ENCODE results near the gene PXK.

The PXK gene

DNA sequence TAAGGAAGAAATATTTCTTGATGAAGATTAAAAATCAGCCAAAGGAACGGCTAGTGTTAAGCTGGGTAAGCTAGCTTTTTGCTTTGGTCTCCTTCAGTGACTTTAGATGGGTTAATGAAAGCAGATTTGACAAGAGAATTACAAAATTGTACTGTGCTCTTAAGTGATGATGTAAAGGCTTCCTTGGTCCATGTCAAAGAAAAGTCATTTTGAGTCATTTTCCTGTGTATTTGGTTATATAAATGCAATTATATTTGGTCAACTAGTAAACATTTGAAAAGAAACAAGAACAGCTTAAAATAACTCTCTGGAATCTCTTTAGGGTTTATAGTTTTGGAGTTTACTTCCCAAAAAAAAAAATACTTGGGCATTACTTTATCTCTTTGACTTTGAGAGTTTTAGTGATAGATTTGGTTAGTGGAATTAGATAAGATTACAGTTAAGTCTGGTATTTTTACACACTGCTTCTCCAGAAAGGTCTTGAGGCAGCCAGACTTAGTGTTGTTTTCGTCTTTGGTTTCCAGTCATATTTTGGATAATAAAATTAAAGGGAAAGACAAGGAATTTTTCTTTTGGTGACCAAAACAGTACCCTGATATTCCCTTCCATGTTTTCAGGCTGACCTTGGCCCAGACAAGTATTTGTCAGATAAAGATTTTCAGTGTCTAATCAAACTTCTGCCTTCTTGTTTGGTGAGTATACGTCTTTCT lies 58.6 kb downstream of the PXK start:
- H3K4me1 ChIP-seq (ENCODE audit: insufficient read depth, low read length), result peaks cover 43% of the 10 kb centered on the region
- no peak overlapping the region for H3K9ac ChIP-seq (ENCODE audit: low read depth, low read length)

DNA sequence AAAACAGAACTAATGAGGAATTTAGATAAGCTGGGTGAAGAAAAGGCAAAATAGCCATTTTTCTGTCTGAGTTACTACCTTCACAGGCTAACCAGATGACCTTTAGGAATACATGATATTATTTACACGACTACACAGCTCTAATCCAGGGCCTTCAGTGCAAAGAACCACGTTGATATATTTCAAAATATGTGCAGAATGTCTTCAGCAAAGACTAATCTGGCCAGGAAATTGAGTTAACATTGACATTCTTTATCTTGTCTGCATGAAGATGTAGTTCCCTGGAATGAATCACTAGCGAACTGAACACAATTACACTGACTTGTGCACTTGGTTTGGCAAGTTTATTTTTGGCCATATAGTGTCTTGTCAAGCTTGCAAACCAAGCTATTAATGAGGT lies 59.5 kb downstream of the PXK start:
- H3K4me1 ChIP-seq (ENCODE audit: insufficient read depth, low read length), result peaks cover 35% of the 10 kb centered on the region
- no peaks in the 10 kb centered on the region for H3K9me3 ChIP-seq (ENCODE audit: control insufficient read depth, insufficient read depth, low read length)
- H3K9ac ChIP-seq (ENCODE audit: low read depth, low read length), result no peak overlapping the region
- 0 out of 2 replicates have a peak, but pooled peaks cover 4% of the 10 kb centered on the region for H3K36me3 ChIP-seq (ENCODE audit: insufficient read depth, low read length)

More for the DNA sequence above, 58.6 kb downstream of the PXK start:
- Histone ChIP-seq H3K9me3 (ENCODE audit: control insufficient read depth, insufficient read depth, low read length) (no peaks in the 10 kb centered on the region), H3K36me3 (ENCODE audit: insufficient read depth, low read length) (no peaks in the 10 kb centered on the region)

DNA sequence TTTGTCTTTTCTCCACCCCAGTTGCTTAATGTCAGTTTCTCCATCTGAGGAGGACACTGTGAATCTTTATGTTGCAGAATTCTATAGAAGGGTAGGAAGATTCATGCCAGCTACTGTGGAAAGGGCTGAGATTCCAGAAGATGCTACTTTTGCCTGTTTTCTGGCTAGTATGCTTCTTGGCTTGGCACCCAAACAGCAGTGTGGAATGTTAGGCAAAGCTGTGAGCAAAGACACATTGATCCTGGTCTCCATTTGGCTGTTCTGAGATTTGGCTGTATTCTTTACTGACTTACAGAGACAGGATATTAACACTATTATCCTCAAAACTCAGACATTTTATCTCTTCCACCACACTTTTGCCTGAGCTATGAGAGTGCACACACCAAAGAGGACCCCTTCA lies 61.6 kb downstream of the PXK start:
- Histone ChIP-seq H3K4me1 (ENCODE audit: insufficient read depth, low read length) (peaks cover 15% of the 10 kb centered on the region; the same call in 1 of the 2 replicates), H3K36me3 (ENCODE audit: insufficient read depth, low read length) (peaks cover 4% of the 10 kb centered on the region; the same call in 1 of the 2 replicates), H3K9me3 (ENCODE audit: control insufficient read depth, insufficient read depth, low read length) (no peaks in the 10 kb centered on the region), H3K9ac (ENCODE audit: low read depth, low read length) (no peak overlapping the region)

DNA sequence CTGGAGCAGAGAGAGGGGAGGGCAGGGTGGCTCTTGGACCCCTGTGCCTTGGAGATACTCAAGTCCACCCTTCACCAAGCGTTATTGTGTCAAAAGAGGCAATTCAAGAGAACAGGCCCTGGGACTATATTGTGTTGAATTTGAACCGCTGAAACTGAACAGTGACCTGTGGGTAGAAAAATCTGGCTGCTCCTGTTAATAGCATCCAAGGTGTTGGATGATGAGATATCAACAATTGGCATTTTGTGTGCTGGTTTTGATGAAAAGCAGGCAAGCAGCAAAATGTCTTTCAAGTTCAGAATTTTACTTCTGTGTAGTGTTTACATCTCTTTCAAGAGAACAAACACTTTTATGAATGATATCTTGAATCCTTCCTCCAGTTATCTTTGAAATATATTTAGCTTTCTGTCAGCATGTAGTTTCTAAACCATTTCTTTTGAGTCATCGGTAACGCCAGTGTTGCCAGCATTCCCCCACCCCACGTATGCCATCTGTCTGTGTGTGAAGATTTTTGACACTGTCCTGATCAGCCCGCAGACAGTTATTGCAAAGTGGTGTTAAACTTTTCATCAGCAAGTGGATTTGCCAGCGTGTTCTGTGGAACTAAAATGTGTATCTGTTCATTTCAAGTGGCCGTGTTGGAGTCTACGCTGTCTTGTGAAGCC lies 66.1 kb downstream of the PXK start:
- Histone ChIP-seq H3K9me3 (ENCODE audit: control insufficient read depth, insufficient read depth, low read length) (no peaks in the 10 kb centered on the region), H3K36me3 (ENCODE audit: insufficient read depth, low read length) (peaks cover 4% of the 10 kb centered on the region; the same call in 1 of the 2 replicates), H3K9ac (ENCODE audit: low read depth, low read length) (no peak overlapping the region), H3K4me1 (ENCODE audit: insufficient read depth, low read length) (peaks cover 18% of the 10 kb centered on the region)

DNA sequence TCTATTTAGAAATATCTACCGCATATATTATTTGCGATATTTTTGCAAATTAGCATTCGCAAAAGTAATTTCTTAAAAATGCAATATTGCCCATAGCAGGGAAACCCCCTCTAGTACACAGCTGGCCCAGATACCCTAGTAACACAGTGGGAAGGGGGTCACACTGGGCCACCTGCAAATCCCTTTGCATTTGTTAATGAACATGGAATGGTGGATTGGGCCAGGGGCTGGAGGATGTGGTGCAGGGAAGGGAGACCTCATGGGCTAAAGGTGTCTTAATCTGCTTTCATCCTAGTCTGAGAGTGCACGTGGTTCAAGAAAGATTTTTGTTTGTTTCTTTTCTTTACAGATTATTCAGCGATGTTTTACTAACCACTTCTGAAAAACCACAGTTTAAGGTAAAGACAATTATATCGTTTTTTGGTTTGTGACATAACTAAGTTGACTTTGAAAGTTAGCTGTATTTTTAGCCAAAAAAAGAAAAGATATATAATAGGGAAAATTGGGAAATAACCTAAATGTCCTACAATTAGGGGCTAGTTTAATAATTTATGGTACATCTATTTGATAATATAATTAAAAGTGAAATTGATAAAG lies 70.9 kb downstream of the PXK start:
- Histone ChIP-seq H3K9ac (ENCODE audit: low read depth, low read length) (no peak overlapping the region), H3K9me3 (ENCODE audit: control insufficient read depth, insufficient read depth, low read length) (no peaks in the 10 kb centered on the region), H3K36me3 (ENCODE audit: insufficient read depth, low read length) (no peaks in the 10 kb centered on the region), H3K4me1 (ENCODE audit: insufficient read depth, low read length) (peaks cover 4% of the 10 kb centered on the region)

DNA sequence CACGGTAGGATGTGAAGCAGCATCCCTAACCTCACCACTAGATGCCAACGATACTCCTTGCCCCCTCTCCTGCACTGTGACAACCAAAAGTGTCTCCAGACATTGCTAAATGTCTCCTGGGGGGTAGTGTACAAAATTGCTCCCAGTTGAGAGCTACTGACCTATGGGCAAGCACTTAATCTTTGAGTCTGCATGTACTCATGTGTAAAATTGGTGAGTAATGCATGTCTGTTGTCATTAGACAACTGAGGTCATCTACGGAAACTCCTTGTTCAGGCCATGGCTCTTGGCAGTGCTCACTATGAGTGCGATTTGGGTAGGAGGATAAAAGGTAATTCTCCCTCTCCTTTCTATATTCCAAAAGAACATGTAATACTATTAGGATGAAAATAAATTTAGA lies 71.7 kb downstream of the PXK start:
- Histone ChIP-seq H3K9ac (ENCODE audit: low read depth, low read length) (no peak overlapping the region), H3K4me1 (ENCODE audit: insufficient read depth, low read length) (peaks cover 4% of the 10 kb centered on the region), H3K9me3 (ENCODE audit: control insufficient read depth, insufficient read depth, low read length) (no peaks in the 10 kb centered on the region), H3K36me3 (ENCODE audit: insufficient read depth, low read length) (no peaks in the 10 kb centered on the region)

DNA sequence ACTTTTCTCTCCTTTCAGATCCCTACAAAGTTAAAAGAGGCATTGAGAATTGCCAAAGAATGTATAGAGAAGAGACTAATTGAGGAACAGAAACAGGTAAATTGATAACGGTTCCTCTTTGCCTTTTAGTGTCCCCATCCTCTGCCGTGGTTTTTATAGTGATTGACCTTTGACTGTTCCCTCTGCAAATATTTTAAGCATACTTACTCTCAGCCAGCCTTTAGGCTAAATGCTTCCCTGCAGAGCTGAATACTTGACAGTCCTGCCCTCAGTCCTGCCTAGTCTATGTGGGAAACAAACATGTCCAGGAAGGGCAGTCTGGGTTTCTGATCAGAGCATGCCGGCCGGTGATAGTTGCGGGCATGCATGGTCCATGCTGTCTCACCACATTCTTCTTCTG lies 76.2 kb downstream of the PXK start:
- Histone ChIP-seq H3K9ac (ENCODE audit: low read depth, low read length) (no peak overlapping the region), H3K4me1 (ENCODE audit: insufficient read depth, low read length) (no peaks in the 10 kb centered on the region), H3K36me3 (ENCODE audit: insufficient read depth, low read length) (0 out of 2 replicates have a peak, but pooled peaks cover 3% of the 10 kb centered on the region), H3K9me3 (ENCODE audit: control insufficient read depth, insufficient read depth, low read length) (no peaks in the 10 kb centered on the region)

DNA sequence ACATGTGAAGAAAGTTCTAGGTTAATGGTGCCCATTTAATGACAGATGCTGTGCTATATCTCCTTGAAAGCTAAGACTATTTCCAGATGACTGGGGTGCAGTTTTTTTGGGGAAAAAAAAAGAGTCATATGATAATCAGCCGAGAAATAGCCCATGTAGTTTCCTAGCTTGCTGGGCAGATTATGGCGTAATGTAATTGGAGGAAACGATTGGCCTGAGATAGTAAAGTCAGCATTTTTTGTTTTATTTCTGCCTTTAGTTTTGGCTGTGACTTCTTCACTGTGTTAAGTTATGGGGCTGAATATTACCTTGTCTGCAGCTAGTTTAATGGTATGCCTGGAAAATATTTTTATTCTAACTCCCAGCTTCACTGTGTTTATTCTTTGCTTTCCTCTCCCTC lies 77.0 kb downstream of the PXK start:
- H3K9ac ChIP-seq (ENCODE audit: low read depth, low read length), result no peak overlapping the region
- no peaks in the 10 kb centered on the region for H3K9me3 ChIP-seq (ENCODE audit: control insufficient read depth, insufficient read depth, low read length)
- H3K36me3 ChIP-seq (ENCODE audit: insufficient read depth, low read length), result 0 out of 2 replicates have a peak, but pooled peaks cover 3% of the 10 kb centered on the region
- no peaks in the 10 kb centered on the region for H3K4me1 ChIP-seq (ENCODE audit: insufficient read depth, low read length)

DNA sequence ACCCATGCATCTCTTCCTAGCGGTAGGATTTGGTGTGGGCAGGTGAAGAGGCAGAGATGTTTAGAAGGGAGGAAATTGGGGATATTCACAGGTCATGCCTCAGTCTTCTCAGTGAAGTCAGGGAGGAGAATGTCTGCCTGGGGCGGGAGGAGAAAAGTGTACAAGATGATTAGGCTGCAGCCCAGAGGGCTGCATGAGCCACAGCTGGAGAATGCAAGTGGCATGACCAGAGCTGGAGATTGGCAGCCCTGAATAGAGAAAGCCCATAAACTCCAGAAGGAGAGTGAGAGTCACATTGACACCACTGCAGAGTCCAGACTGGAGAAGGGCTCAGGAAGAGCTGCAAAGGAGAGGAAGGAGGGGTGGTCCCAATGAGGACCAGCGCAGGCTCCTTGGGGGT lies 78.3 kb downstream of the PXK start:
- peaks cover 2% of the 10 kb centered on the region for H3K4me1 ChIP-seq (ENCODE audit: insufficient read depth, low read length)
- 0 out of 2 replicates have a peak, but pooled peaks cover 3% of the 10 kb centered on the region for H3K36me3 ChIP-seq (ENCODE audit: insufficient read depth, low read length)
- no peaks in the 10 kb centered on the region for H3K9me3 ChIP-seq (ENCODE audit: control insufficient read depth, insufficient read depth, low read length)
- no peak overlapping the region for H3K9ac ChIP-seq (ENCODE audit: low read depth, low read length)

DNA sequence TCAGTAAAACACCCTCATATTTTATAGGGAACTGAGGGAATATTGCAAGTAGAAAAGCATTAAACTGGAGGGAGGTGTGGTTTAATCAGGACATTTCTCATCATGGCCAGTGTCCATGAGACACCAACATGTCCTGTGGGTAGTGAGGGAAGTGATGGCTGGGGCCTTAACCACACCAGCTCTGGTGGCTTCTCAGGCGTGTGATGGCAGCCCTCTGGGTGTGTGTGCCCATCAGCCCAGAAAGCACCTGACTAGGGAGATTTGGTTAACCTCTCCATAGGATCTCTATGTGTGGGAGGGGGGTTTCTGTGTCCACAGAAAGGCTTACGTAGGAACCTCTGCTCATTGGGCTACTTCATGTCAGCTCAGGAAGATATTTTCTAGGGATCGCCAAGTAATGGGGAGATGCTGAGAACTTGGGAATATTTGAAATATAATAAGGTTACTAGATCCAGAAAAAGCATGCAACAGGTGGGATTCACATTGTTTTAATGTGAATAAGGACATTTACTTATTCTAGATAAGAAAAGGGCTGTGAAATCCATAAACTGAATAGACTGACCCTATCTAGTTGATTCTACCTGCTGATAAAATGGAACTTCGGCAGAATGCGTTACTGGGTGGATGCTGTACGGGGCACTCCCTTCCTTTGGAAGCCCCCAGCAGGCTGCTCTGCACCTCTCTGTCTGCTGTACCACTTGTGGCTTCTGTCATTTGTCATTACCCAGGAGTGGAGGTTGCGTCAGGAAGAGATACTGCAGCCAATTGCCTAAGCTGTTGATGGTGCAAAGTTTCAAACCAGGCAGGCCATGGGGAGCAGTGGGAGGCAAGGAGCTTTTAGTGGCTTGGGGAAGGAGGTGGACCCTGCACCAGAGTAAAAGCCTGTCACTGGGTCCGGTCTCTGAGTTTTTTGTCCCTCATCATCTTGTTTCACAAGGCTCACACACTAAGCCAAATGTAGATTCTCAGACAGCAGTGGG lies 79.4 kb downstream of the PXK start:
- Histone ChIP-seq H3K9ac (ENCODE audit: low read depth, low read length) (no peak overlapping the region), H3K9me3 (ENCODE audit: control insufficient read depth, insufficient read depth, low read length) (no peaks in the 10 kb centered on the region), H3K4me1 (ENCODE audit: insufficient read depth, low read length) (peaks cover 7% of the 10 kb centered on the region), H3K36me3 (ENCODE audit: insufficient read depth, low read length) (0 out of 2 replicates have a peak, but pooled peaks cover 3% of the 10 kb centered on the region)

GRCh38 chr3:58414538-58415197 lies 82.0 kb downstream of the PXK start:
- Histone ChIP-seq H3K9me3 (ENCODE audit: control insufficient read depth, insufficient read depth, low read length) (no peaks in the 10 kb centered on the region), H3K9ac (ENCODE audit: low read depth, low read length) (no peak overlapping the region), H3K36me3 (ENCODE audit: insufficient read depth, low read length) (0 out of 2 replicates have a peak, but pooled peaks cover 3% of the 10 kb centered on the region), H3K4me1 (ENCODE audit: insufficient read depth, low read length) (peaks cover 7% of the 10 kb centered on the region)

DNA sequence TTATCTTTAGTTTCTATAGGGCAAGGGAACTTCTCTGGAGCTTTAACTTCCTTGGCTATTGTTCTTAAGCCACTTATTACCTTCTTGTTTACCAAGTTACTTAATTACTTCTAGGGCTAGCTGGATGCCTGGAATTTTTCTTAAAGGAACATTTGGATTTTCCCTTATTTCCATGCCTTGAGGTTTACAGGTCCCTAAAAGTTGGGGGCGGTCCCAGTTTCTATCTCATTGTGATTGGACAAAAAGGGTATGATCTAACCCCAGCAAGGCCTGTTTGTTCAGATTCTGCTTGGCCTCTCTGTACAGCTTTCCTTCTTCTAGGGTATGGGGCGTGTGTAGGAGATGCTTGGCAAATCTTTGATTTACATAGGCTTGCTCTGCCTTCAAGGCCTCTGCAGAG lies 83.5 kb downstream of the PXK start:
- no peak overlapping the region for H3K9ac ChIP-seq (ENCODE audit: low read depth, low read length)
- H3K4me1 ChIP-seq (ENCODE audit: insufficient read depth, low read length), result peaks cover 7% of the 10 kb centered on the region
- H3K9me3 ChIP-seq (ENCODE audit: control insufficient read depth, insufficient read depth, low read length), result no peaks in the 10 kb centered on the region
- H3K36me3 ChIP-seq (ENCODE audit: insufficient read depth, low read length), result no peaks in the 10 kb centered on the region

DNA sequence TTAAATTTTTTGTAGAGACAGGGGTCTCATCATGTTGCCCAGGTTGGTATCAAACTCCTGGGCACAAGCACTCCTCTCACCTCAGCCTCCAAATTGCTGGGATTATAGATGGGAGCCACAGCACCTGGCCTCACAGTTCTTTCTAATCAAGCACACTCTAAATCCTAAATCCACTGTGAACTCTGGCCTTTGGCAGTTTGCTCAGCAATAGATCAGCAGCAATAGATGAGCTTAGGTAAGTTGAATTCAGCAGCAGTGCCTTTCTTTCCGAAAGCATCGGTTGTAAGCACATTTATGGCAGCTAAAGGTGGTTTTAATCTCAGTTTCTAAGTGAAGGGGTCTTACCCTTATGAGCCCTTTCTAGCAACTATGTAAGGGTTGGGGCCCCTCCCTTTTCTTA lies 84.4 kb downstream of the PXK start:
- Histone ChIP-seq H3K9me3 (ENCODE audit: control insufficient read depth, insufficient read depth, low read length) (no peaks in the 10 kb centered on the region), H3K4me1 (ENCODE audit: insufficient read depth, low read length) (peaks cover 7% of the 10 kb centered on the region), H3K36me3 (ENCODE audit: insufficient read depth, low read length) (no peaks in the 10 kb centered on the region), H3K9ac (ENCODE audit: low read depth, low read length) (no peak overlapping the region)
